ENCODE data around the gene TTLL10.
"Not testable (repeated sequence)": the region's sequence is repeated elsewhere in the genome, so short reads cannot be mapped to it uniquely, and the experiment has no call there.

Gene TTLL10

GRCh38 chr1:1148061-1148460 lies 25.6 kb upstream of the TTLL10 start:
- DNase-seq (ENCODE audit: low read depth) = no peak
- no peak overlapping the region for H3K4me3 ChIP-seq (ENCODE audit: low read depth, low read length)
- TF ChIP-seq, protein P1, sequence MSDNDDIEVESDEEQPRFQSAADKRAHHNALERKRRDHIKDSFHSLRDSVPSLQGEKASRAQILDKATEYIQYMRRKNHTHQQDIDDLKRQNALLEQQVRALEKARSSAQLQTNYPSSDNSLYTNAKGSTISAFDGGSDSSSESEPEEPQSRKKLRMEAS (IDR thresholded peaks at IDR 0.05; ENCODE audit: low read depth, low read length) = no peak
- no peak for TF ChIP-seq CTCF (IDR thresholded peaks at IDR 0.05; ENCODE audit: low read depth, low read length)
- no peak for TF ChIP-seq MYC (IDR thresholded peaks at IDR 0.05; ENCODE audit: low read depth, low read length)
- no peak for TF ChIP-seq POLR2A (IDR thresholded peaks at IDR 0.05; ENCODE audit: extremely low read depth, insufficient read length)

GRCh38 chr1:1148569-1148968 lies 25.1 kb upstream of the TTLL10 start:
- no peak overlapping the region for H3K4me3 ChIP-seq (ENCODE audit: low read depth, low read length)
- TF ChIP-seq CTCF (IDR thresholded peaks at IDR 0.05; ENCODE audit: low read depth, low read length) (no peak), MYC (IDR thresholded peaks at IDR 0.05; ENCODE audit: low read depth, low read length) (no peak), POLR2A (IDR thresholded peaks at IDR 0.05; ENCODE audit: extremely low read depth, insufficient read length) (no peak)
- TF ChIP-seq, protein P1 (IDR thresholded peaks at IDR 0.05; ENCODE audit: low read depth, low read length) = no peak
- no peak for DNase-seq (ENCODE audit: low read depth)

- no peak for DNase-seq (ENCODE audit: low read depth)
- TF ChIP-seq CTCF (IDR thresholded peaks at IDR 0.05; ENCODE audit: low read depth, low read length) (no peak), POLR2A (IDR thresholded peaks at IDR 0.05; ENCODE audit: extremely low read depth, insufficient read length) (no peak), MYC (IDR thresholded peaks at IDR 0.05; ENCODE audit: low read depth, low read length) (no peak)
- TF ChIP-seq, protein P1 (IDR thresholded peaks at IDR 0.05; ENCODE audit: low read depth, low read length) = no peak
- no peak overlapping the region for H3K4me3 ChIP-seq (ENCODE audit: low read depth, low read length)
Observed at GRCh38 chr1:1149416-1149815, 24.3 kb upstream of the TTLL10 start.

GRCh38 chr1:1150100-1150499 lies 23.6 kb upstream of the TTLL10 start:
- TF ChIP-seq CTCF (IDR thresholded peaks at IDR 0.05; ENCODE audit: low read depth, low read length) = no peak
- TF ChIP-seq POLR2A (IDR thresholded peaks at IDR 0.05; ENCODE audit: extremely low read depth, insufficient read length) = no peak
- no peak for TF ChIP-seq MYC (IDR thresholded peaks at IDR 0.05; ENCODE audit: low read depth, low read length)
- TF ChIP-seq, protein P1 (IDR thresholded peaks at IDR 0.05; ENCODE audit: low read depth, low read length) = no peak
- no peak for DNase-seq (ENCODE audit: low read depth)
- H3K4me3 ChIP-seq (ENCODE audit: low read depth, low read length) = no peak overlapping the region

- TF ChIP-seq, protein P1 (IDR thresholded peaks at IDR 0.05; ENCODE audit: low read depth, low read length) = no peak
- no peak for DNase-seq (ENCODE audit: low read depth)
- H3K4me3 ChIP-seq (ENCODE audit: low read depth, low read length) = no peak overlapping the region
Observed at GRCh38 chr1:1151306-1151705, 22.4 kb upstream of the TTLL10 start.

DNA sequence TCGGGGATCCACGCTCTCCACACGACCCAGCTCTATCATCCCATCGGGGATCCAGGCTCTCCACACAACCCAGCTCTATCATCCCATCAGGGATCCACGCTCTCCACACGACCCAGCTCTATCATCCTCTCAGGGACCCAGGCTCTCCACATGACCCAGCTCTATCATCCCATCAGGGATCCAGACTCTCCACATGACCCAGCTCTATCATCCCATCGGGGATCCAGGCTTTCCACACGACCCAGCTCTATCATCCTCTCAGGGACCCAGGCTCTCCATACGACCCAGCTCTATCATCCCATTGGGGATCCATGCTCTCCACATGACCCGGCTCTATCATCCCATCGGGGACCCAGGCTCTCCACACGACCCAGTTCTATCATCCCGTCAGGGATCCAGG lies 21.2 kb upstream of the TTLL10 start:
- H3K4me3 ChIP-seq (ENCODE audit: low read depth, low read length); DNase-seq (ENCODE audit: low read depth): not testable (repeated sequence)

GRCh38 chr1:1153215-1153614 lies 20.5 kb upstream of the TTLL10 start:
- DNase-seq (ENCODE audit: low read depth); H3K4me3 ChIP-seq (ENCODE audit: low read depth, low read length): not testable (repeated sequence)
